Adipocyte (in vitro differentiated cells): ENCODE results near the gene RHEB.

Experiments
- DNase-seq: peaks from one replicate; pipeline ENCODE4 v3.0.0-alpha.2; 2015; ENCODE audit warnings: low read depth
- H3K27me3 ChIP-seq: replicated peaks from 2 replicates; pipeline ENCODE4 v1.7.0; 2013; ENCODE audit warnings: mild to moderate bottlenecking, low read length, moderate library complexity; ENCODE audit not compliant: control insufficient read depth, insufficient read depth
- H3K36me3 ChIP-seq: 2 replicates; pipeline ENCODE4 v1.7.0; 2013; ENCODE audit warnings: low read length, mild to moderate bottlenecking, moderate library complexity; ENCODE audit not compliant: control insufficient read depth, insufficient read depth, severe bottlenecking
- H3K4me1 ChIP-seq: 2 replicates; pipeline ENCODE4 v1.7.0; 2013; ENCODE audit warnings: mild to moderate bottlenecking, low read length, moderate library complexity; ENCODE audit not compliant: control insufficient read depth, insufficient read depth
- H3K4me3 ChIP-seq: 2 replicates; pipeline ENCODE4 v1.7.0; 2013; ENCODE audit warnings: mild to moderate bottlenecking, low read length, moderate library complexity
- H3K9ac ChIP-seq: 2 replicates; pipeline ENCODE4 v1.7.0; 2013; ENCODE audit warnings: mild to moderate bottlenecking, low read length, moderate library complexity
- H3K9me3 ChIP-seq: 2 replicates; pipeline ENCODE4 v1.7.0; 2013; ENCODE audit warnings: mild to moderate bottlenecking, low read length, moderate library complexity; ENCODE audit not compliant: control insufficient read depth

The RHEB gene

GRCh38 chr7:151453326-151453791, 66.3 kb downstream of the RHEB start:
- peak; percentile 21 for DNase-seq
- H3K9me3 ChIP-seq = no peaks in the 10 kb centered on the region
- no peak overlapping the region for H3K9ac ChIP-seq
- no peak overlapping the region for H3K4me3 ChIP-seq
- H3K27me3 ChIP-seq = peaks cover 10% of the 10 kb centered on the region
- H3K4me1 ChIP-seq = no peaks in the 10 kb centered on the region
- H3K36me3 ChIP-seq = no peaks in the 10 kb centered on the region

GRCh38 chr7:151452680-151453325, 66.9 kb downstream of the RHEB start:
- Histone ChIP-seq H3K36me3 (no peaks in the 10 kb centered on the region), H3K27me3 (peaks cover 10% of the 10 kb centered on the region), H3K9ac (no peak overlapping the region), H3K4me1 (no peaks in the 10 kb centered on the region), H3K9me3 (no peaks in the 10 kb centered on the region), H3K4me3 (no peak overlapping the region)
- no peak for DNase-seq

- no peak for DNase-seq
- peaks cover 10% of the 10 kb centered on the region for H3K27me3 ChIP-seq
- no peaks in the 10 kb centered on the region for H3K4me1 ChIP-seq
- H3K9ac ChIP-seq = no peak overlapping the region
- H3K9me3 ChIP-seq = no peaks in the 10 kb centered on the region
- no peaks in the 10 kb centered on the region for H3K36me3 ChIP-seq
- H3K4me3 ChIP-seq = no peak overlapping the region
Observed at GRCh38 chr7:151451626-151452571, 67.8 kb downstream of the RHEB start.

GRCh38 chr7:151451156-151451555, 68.5 kb downstream of the RHEB start:
- Histone ChIP-seq H3K27me3 (peaks cover 10% of the 10 kb centered on the region), H3K4me1 (no peaks in the 10 kb centered on the region), H3K9me3 (no peaks in the 10 kb centered on the region), H3K9ac (no peak overlapping the region), H3K36me3 (no peaks in the 10 kb centered on the region), H3K4me3 (no peak overlapping the region)
- no peak for DNase-seq

- no peaks in the 10 kb centered on the region for H3K36me3 ChIP-seq
- H3K9me3 ChIP-seq = no peaks in the 10 kb centered on the region
- DNase-seq = no peak
- no peak overlapping the region for H3K9ac ChIP-seq
- no peak overlapping the region for H3K4me3 ChIP-seq
- H3K27me3 ChIP-seq = peaks cover 10% of the 10 kb centered on the region
- no peaks in the 10 kb centered on the region for H3K4me1 ChIP-seq
Observed at GRCh38 chr7:151449990-151450389, 69.7 kb downstream of the RHEB start.

GRCh38 chr7:151448261-151449252, 71.1 kb downstream of the RHEB start:
- DNase-seq = peak; percentile 87
- Histone ChIP-seq H3K36me3 (no peaks in the 10 kb centered on the region), H3K4me3 (peak overlapping the region; percentile 76), H3K27me3 (peaks cover 10% of the 10 kb centered on the region), H3K4me1 (no peaks in the 10 kb centered on the region), H3K9me3 (no peaks in the 10 kb centered on the region), H3K9ac (peak overlapping the region; percentile 83)

- Histone ChIP-seq H3K9ac (peak overlapping the region; percentile 83), H3K4me1 (peaks cover 5% of the 10 kb centered on the region), H3K9me3 (peaks cover under 1% of the 10 kb centered on the region), H3K27me3 (peaks cover 6% of the 10 kb centered on the region), H3K4me3 (peak overlapping the region; percentile 76), H3K36me3 (no peaks in the 10 kb centered on the region)
- no peak for DNase-seq
Observed at GRCh38 chr7:151447901-151448260, 71.8 kb downstream of the RHEB start.

- DNase-seq = no peak
- Histone ChIP-seq H3K4me3 (no peak overlapping the region), H3K4me1 (peaks cover 9% of the 10 kb centered on the region)
Observed at GRCh38 chr7:151447312-151447711, 72.4 kb downstream of the RHEB start.

GRCh38 chr7:151446412-151446811, 73.3 kb downstream of the RHEB start:
- Histone ChIP-seq H3K27me3 (peaks cover under 1% of the 10 kb centered on the region), H3K36me3 (no peaks in the 10 kb centered on the region), H3K9me3 (peaks cover 4% of the 10 kb centered on the region), H3K9ac (no peak overlapping the region), H3K4me3 (no peak overlapping the region), H3K4me1 (peaks cover 16% of the 10 kb centered on the region)
- no peak for DNase-seq

More at GRCh38 chr7:151447312-151447711, 72.4 kb downstream of the RHEB start:
- Histone ChIP-seq H3K27me3 (peaks cover 4% of the 10 kb centered on the region), H3K36me3 (no peaks in the 10 kb centered on the region), H3K9me3 (peaks cover 4% of the 10 kb centered on the region), H3K9ac (no peak overlapping the region)

- peaks cover 4% of the 10 kb centered on the region for H3K9me3 ChIP-seq
- H3K4me1 ChIP-seq = peaks cover 30% of the 10 kb centered on the region
- no peaks in the 10 kb centered on the region for H3K27me3 ChIP-seq
- H3K9ac ChIP-seq = no peak overlapping the region
- no peak for DNase-seq
- no peak overlapping the region for H3K4me3 ChIP-seq
- no peaks in the 10 kb centered on the region for H3K36me3 ChIP-seq
Observed at GRCh38 chr7:151444632-151445031, 75.1 kb downstream of the RHEB start.
